Fibroblast of skin of right quadriceps (primary cell): ENCODE measurements around the gene ITGAD.
A peak's percentile ranks its signal among the peaks of the same experiment; 100 is the strongest.

Source experiments
- DNase-seq: peaks from one replicate; pipeline ENCODE4 v3.0.0-alpha.2; 2013

ITGAD gene

DNA sequence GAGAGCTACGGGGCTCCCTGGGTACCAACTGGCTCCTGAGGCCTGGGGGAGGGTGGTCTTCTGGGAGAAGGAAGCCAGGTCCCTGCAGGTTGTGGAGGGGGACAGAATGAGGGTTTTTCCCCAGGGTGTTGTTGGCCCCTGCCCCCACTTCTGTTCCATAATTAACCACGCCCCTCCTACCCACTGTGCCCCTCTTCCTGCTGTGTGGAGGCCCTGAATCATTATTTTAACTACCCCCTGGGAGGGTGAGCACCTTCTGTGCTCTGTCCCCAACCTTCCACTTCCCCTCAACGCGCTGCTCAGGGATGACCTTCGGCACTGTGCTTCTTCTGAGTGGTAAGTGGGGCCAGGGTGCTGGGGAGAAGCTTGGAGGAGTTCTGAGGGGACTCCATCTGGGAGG is at the start of gene ITGAD:
ITGAD (plus strand) TSS at position 280 of the 400 bp plus-strand sequence; CDS start at position 306, 26 bp downstream.
- DNase-seq, result no peak

DNA sequence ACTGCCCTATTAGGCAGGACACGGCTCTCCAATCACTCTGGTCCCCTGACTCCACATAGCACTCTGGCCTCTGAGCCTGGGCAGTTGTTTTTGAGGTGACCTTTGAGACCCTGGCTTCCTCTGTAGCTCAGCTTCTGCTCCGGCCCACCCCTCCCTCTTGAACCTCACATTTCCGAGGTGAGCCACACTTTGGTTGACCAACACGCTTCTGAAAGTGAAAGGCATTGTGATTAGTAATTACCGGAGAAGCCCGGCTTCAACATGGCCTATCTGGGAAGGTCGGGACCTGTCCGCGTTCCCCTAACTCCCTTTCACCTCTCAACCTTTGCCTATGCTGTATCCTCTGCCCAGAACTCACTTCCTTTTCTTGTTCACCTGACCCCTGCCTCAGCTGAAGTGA is 48.4 kb upstream of the ITGAD start:
- no peak for DNase-seq

DNA sequence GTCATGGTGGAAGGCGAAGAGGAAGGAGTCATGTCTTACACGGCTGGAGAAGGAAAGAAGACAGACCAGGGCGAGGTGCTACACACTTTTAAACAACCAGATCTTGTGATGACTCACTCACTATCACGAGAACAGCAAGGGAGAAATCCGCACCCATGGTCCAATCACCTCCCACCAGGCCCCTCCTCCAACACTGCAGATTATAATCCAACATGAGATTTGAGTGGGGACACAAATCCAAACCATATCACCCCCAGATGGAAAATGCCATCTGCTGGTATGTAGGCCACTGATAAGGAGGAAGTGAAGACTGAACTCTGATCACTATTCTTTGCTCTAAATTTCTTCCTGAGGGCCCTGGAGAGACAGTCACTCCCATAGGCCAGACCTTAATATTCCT is 45.7 kb upstream of the ITGAD start:
- no peak for DNase-seq

DNA sequence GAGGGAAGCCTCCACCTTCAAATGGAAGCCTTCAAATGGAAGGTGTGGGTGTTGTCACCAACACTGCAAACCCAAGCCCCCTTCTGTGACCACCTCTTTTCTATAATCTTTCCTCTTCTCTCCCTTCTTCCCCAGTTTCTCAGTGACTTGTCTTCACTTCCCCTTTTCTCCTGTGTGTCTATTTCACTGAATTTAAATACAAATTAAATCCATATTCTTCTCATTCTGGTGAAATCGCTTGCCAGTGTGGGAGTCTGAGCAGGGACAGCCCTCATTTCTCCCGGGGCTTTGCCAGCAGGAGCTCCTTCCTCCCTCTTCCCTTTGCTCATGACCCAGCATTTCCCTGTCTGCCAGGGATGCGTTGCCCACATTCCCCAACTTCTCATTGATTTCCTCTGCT is 44.6 kb upstream of the ITGAD start:
- DNase-seq, result no peak

DNA sequence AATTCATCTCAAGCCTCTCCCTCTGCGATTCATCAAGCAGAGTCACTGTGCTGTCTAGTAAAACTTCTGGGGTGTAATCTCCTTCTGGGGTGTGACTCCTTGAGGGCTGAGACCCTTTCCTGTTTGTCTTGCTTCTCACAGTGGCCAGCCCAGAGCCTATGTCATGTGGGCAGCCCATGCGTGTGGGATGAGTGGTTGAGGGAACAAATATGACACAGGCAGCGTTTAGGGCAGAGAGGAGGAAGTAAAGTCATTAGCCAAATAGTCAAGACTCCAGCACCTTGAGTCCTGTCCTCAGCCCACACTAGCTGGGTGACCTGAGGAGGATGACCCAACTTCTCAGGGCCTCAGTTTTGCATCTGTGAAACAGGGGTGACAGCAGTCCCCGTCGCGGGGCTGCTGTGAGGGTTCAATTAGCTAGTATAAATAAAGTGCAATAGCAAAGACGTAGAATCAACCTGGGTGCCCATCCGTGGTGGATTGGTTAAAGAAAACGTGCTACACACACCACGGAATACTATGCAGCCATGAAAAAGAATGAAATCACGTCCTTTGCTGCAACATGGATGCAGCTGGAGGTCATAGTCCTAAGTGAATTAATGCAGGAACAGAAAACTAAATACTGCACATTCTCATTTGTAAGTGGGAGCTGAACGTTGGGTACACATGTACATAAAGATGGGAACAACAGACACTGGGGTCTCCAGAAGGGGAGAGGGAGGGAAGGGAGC is 42.7 kb upstream of the ITGAD start:
- no peak for DNase-seq

DNA sequence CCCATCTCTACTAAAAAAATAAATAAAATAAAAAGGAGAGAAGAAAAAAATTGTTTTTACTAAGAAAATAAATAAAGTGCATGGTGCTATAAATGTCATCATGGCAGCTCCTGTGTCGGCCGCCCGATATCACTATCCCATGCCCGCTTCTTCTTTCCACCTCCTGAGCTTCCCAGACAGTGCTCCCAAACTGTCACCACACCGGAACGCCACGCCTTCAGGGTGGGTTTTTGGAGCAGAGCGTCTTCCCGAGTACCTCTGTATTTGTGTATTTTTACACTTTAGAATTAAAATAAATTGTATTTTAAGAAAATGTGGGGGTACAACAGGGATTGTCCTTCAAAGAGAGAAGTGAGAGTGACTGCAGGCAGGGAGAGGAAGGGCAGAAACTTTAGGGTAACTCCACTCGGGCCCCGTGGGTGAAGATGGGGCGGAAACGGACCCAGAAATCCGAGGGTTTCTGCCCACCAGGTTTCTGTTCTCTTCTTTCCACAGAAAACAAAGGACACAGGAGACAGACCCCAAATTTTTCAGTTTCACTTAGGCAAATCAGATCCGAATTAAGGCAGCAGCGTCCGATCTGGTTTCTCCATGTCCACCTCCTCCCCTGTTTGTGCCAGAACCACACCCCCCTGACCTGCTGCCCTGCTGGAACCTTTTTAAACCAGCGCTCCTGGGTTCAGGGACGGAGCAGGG is 41.7 kb upstream of the ITGAD start:
- DNase-seq, result no peak

DNA sequence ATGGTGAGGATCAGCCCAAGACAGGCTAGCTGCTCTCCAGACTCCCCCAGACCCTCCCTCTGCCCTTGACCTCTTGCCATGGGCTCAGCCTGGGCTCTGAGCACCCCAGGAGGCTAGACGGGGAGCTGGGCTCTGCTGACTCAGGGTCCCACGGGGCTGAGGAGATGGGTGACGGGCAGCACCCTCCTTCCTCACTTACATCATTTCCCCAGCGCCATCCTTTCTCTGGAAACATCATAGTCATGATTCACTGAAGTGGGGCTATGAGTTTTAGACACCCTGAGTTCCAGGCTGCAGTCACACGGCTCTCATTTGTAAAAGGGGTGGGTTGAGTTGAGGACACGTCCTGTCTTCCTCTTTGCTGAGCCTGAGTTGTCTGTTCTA is 41.2 kb upstream of the ITGAD start:
- no peak for DNase-seq

DNA sequence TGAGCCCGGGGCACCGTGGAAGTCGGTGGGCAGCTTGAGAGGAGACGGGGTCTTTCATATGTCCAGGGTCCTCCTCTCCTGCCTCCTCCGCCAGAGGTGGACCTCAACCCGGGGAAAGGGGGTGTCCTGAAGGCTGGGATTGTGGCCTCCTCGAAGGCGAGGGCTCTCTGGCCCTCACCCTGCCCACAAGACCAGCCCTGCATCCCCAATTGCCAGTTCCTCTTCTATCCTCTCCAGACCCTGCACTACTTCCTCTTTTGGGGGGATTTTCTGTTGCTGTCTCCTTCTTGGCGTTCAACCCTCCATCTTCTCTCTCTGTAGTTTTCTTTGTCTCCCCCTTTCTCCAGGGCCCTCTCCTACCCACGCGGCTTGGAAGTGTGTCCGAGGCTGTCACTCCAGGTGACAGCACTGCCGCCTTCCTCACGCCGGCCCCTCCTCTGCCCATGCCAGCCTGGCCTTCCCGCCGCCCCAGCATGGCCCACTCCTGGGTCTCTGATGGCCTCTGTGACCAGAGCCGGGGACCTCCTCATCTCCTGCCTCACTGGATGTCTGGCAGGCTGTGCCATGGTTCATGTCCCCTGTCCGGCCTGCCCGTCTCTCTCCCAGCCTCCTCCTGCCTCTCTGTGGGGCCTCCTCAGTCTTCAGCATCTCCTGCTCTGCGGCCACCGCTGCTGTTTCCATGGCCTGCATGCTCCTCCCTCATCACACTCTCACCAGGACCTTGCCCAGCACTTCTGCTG is 40.6 kb upstream of the ITGAD start:
- no peak for DNase-seq

DNA sequence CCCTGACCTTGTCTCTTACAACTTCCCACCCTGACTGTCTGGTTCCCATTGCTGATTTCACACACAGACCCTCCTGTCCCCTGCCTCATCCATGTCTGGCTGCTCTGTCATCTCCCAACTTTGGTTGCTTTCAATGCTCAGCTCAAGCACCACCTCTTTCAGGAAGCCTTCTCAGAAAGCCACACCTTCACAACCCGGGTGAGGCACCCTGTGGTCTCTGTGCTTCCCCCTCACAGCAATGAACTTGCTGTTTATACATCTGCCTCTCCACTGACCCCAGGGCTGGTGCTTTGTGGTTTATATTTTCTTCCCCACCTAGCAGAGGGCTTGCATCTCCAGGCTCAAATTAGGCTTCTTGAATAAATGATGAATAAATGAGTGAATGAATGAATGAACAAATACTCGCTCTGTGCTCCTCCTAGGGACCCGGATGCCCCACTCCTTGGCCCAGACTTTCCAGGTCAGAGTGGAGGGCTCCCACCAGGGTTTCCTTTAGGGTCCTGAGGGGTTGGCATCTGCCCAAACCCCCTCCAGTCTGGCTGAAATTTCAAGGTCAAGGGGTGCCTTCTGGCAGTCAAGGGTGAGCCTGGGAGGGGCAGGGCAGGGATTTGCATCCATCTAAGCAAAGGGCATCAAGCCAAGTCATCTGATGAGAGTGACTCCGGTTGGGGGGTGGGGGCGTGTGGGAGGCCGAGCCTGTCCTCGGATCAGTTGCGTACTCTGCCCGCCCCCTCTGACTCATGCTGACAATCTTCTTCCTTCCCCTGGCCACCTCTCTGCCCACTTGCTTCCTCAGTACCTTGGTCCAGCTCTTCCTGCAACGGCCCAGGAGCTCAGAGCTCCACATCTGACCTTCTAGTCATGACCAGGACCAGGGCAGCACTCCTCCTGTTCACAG is 38.5 kb upstream of the ITGAD start, which contains the start of gene ITGAX:
ITGAX (plus strand) TSS at position 783 of the 898 bp plus-strand sequence; CDS start at position 862, 79 bp downstream.
- peak; percentile 5 for DNase-seq

DNA sequence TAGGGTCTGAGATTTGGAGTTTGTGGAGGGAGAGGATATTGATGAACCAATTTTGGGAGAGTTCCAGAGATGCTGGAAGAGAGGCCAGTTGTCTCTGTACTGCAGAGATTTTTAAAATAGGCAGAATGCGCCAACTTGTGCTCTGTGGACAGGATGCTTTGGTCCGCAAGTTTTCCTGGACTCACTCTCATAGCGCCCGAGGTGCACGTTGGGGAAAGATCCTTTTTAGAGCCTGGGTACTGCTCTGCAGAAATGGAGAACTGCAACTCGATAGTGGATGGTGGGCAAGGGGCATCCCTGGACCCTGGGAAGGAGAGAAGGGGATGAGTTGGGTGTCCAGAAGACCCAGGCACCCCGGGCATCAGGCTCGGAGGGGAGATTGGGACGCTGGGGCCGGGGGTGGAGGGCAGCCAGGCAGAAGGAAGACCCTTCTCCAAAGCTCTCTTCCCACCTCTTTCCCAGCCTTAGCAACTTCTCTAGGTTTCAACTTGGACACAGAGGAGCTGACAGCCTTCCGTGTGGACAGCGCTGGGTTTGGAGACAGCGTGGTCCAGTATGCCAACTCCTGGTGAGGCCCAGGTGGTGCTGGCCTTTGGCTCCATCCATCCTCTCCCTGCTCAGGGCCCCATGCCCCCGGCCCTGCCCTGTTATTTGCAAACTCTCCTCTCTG is 37.6 kb upstream of the ITGAD start:
- no peak for DNase-seq

DNA sequence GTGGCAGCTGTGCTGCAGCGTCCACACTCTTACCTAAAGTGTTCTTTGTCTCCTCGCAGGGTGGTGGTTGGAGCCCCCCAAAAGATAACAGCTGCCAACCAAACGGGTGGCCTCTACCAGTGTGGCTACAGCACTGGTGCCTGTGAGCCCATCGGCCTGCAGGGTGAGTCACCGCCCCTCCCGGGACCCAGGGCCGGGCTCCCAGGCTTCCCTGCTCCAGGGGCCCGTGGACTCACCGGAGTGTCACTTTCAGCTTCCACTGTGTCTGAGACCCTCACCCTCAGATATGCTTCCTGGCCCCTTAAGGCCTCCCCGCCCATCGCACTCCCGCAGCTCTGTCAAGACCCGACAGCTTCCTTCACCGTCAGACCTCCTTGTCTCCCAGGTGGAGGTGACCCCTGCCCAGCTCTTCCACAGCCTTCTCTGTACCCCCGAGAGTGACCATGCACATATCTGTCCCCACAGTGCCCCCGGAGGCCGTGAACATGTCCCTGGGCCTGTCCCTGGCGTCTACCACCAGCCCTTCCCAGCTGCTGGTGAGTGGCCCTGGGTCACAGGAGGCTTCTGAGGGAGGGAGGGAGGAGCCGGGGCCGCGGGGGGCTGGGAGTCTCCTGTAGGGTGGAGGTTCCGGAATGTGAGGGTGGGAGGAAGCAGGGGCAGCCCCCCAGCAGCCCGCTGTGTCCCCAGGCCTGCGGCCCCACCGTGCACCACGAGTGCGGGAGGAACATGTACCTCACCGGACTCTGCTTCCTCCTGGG is 36.4 kb upstream of the ITGAD start:
- no peak for DNase-seq

DNA sequence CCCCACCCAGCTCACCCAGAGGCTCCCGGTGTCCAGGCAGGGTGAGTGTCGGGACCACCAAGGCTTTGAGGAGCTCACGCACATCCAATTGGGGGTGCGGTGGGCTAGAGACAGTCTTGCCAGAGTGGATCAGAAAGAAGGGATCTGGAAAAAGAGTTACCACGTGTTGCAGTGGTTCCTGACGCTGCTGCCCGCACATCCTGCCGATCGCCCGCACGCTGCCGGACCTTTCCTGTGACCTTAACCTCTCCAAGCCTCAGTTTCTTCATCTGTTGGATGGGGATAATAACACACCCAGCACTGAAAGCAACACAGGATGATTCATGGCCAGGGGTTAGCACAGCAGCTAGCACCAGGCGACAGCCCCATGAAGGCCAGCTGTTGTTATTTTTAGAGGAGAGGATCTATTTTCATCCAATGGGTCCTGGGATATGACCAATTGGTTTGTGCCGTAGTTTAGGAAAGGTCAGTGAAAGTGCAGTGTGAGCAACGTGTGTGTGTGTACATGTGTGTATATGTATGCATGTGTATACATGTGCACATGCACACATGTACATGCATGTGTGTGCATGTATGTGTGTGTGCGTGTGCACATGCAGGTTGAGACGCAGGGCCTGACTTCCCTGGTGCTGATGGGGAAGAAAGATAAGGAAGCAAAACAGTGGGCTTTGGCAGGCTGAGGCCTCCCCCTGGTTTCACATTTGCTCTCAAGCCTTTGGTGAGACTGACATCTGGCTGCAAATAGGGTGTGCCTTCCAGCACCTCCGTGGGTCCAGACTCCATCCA is 35.6 kb upstream of the ITGAD start:
- no peak for DNase-seq

DNA sequence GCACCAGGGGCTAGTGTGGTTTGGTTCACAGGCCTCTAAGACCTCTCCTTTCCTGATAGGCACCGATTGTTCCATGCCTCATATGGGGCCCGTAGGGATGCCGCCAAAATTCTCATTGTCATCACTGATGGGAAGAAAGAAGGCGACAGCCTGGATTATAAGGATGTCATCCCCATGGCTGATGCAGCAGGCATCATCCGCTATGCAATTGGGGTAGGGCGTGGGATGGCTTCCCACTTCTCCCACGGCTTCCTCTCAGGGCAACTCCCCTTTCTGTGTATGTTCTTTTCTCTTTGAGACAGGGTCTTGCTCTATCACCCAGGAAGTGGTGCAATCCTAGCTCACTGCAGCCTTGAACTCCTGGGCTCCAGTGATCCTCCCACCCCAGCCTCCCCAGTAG is 32.9 kb upstream of the ITGAD start:
- DNase-seq, result no peak

DNA sequence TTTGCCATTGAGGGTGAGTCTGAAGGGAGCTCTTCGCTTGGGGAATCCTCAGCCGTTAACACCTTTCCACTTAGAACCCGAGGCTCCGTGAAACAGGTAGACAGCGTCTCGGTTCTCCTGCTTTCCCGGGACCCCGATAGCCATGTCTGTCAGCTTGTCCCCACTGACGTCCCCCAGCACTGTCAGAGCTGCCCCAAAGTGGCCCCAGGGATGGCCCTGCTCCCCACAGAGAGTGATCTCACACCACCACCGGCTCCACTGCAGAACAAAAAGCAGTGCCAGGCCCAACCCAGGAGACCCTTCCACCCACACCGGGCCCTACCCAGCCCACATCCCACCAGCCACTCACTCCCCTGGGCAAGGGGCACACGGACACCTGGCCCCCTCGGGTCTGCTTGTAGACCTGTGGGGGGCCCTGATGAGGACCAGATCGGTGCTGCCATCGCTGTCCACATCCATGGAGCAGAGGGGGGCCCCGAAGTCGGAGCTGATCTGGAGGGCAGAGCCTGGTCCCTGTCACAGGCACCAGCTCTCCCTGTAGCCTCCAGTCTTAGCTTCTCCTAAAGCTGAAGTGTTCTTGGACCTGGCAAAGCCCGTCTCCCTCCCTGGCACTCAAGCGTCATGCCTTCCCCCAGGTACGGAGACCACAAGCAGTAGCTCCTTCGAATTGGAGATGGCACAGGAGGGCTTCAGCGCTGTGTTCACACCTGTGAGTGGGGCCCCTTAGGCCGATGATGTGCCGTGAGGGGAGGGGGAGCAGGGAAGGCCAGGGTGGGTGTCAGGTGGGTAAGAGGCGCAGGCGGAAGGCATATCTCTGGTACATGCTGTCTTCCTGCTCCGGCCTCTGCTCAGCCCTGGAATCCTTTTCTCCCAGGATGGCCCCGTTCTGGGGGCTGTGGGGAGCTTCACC is 31.7 kb upstream of the ITGAD start:
- no peak for DNase-seq

DNA sequence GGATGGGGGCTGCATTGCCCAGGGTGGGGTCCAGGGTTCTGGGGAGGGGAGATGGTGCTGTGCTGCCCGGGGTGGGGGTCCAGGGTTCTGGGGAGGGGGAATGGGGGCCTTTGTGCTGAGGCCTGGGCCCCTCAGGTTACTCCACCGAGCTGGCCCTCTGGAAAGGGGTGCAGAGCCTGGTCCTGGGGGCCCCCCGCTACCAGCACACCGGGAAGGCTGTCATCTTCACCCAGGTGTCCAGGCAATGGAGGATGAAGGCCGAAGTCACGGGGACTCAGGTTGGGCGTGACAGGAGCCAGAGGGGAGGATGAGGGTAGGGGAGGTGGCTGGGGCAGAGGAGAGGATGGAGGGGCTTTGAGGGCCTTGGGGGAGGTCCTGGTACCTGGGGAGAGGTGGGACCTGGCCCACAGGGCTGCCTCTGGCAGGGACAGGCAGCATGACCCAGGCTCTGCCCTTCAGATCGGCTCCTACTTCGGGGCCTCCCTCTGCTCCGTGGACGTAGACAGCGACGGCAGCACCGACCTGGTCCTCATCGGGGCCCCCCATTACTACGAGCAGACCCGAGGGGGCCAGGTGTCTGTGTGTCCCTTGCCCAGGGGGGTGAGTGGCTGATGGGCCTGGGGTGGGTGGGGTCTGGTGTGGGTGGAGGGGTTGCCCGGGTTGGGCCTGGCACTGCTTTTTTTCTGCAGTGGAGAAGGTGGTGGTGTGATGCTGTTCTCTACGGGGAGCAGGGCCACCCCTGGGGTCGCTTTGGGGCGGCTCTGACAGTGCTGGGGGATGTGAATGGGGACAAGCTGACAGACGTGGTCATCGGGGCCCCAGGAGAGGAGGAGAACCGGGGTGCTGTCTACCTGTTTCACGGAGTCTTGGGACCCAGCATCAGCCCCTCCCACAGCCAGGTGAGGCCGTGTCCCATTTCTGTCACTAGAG is 30.4 kb upstream of the ITGAD start:
- no peak for DNase-seq

DNA sequence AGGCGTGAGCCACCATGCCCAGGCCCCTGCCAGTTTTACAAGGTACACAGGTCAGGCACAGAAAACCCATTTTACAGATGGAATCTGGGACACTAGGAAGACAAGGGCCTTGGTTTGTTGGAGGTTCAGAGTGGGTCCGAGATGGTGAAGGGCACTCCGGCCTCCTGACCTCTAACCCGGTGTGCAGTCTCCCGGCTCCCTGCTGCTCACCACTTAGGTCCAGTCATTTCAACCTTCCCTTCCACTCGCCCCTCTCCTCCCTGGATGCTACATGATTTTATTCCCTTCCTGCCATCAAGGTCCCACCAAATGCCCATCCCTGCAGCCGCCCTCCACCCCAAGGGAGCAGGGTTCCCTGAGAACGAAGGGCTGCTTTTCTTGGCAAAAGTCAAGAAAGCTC is 29.4 kb upstream of the ITGAD start:
- DNase-seq, result no peak

DNA sequence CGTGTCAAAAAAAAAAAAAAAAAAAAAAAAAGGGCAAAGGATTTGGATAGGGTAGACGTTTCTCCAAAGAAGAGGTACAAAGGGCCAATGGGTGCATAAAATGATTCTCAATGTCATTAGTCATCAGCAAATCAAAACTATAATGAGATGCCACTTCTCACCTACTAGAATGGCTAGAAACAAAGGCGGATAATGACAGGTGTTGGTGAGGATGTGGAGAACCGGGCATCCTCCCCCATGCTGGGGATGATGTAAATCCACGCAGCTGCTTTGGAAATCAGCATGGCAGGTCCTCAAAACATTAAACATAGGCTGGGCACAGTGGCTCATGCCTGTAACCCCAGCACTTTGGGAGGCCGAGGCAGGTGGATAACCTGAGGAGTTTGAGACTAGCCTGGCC is 28.7 kb upstream of the ITGAD start:
- no peak for DNase-seq

DNA sequence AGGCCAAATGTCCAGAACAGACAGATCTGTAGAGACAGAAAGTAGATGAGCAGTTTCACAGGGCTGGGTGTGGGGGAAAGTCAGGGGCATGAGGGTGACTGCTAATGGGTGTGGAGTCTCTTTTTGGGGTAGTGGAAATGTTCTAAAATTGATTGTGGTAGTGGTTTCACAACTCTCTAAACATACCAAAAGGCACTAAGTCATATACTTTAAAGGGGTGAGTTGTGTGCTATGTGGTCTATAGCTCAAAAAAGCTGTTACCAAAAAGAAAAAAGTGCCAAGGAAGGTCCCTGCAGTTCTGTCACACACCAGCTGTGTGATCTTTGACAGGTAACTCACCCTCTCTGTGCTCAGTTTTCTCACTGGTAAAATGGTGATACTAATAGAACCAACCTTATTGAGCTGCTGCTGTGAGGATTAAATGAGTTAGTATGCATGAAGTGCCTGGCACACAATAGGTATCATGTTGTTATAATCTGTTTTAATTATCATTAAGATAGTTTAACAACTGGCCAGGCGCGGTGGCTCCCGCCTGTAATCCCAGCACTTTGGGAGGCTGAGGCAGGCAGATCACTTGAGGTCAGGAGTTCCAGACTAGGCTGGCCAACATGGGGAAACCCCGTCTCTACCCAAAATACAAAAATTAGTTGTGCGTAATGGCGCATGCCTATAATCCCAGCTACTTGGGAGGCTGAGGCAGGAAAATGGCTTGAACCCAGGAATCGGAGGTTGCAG is 27.8 kb upstream of the ITGAD start:
- DNase-seq, result no peak
